ENCODE results near the gene EBF3.

The EBF3 gene

GRCh38 chr10:129891806-129892205 lies 72.3 kb downstream of the EBF3 start:
- no peak overlapping the region for H3K4me3 ChIP-seq (ENCODE audit: low read length)
- H3K79me2 ChIP-seq (ENCODE audit: low read length), result no peaks in the 10 kb centered on the region
- no peak overlapping the region for H3K9ac ChIP-seq (ENCODE audit: low read length)
- H3K4me1 ChIP-seq (ENCODE audit: low read length), result no peaks in the 10 kb centered on the region
- no peaks in the 10 kb centered on the region for H3K9me3 ChIP-seq (ENCODE audit: insufficient read depth, low read length)
- H3K27me3 ChIP-seq (ENCODE audit: low read depth, low read length), result no peaks in the 10 kb centered on the region
- H3K27ac ChIP-seq (ENCODE audit: low read length), result no peak overlapping the region
- no peak overlapping the region for H3K4me2 ChIP-seq (ENCODE audit: low read length)
- H2AFZ ChIP-seq (ENCODE audit: low read depth, low read length), result no peak overlapping the region
- no peaks in the 10 kb centered on the region for H4K20me1 ChIP-seq (ENCODE audit: insufficient read depth, low read length)
- no peak for TF ChIP-seq EZH2phosphoT487 (IDR thresholded peaks at IDR 0.05; ENCODE audit: low read depth)
- no peak for TF ChIP-seq CTCF (IDR thresholded peaks at IDR 0.05; ENCODE audit: low read depth, low read length)
- no peaks in the 10 kb centered on the region for H3K36me3 ChIP-seq (replicated peaks; ENCODE audit: low read depth, low read length)

- no peak overlapping the region for H3K9ac ChIP-seq (ENCODE audit: low read length)
- no peak overlapping the region for H2AFZ ChIP-seq (ENCODE audit: low read depth, low read length)
- H3K36me3 ChIP-seq (replicated peaks; ENCODE audit: low read depth, low read length), result no peaks in the 10 kb centered on the region
- TF ChIP-seq CTCF (IDR thresholded peaks at IDR 0.05; ENCODE audit: low read depth, low read length) (no peak), EZH2phosphoT487 (IDR thresholded peaks at IDR 0.05; ENCODE audit: low read depth) (no peak)
- H3K4me2 ChIP-seq (ENCODE audit: low read length), result no peak overlapping the region
- no peaks in the 10 kb centered on the region for H3K27me3 ChIP-seq (ENCODE audit: low read depth, low read length)
- no peaks in the 10 kb centered on the region for H4K20me1 ChIP-seq (ENCODE audit: insufficient read depth, low read length)
- no peaks in the 10 kb centered on the region for H3K9me3 ChIP-seq (ENCODE audit: insufficient read depth, low read length)
- no peaks in the 10 kb centered on the region for H3K79me2 ChIP-seq (ENCODE audit: low read length)
- no peak overlapping the region for H3K27ac ChIP-seq (ENCODE audit: low read length)
- H3K4me3 ChIP-seq (ENCODE audit: low read length), result no peak overlapping the region
- no peaks in the 10 kb centered on the region for H3K4me1 ChIP-seq (ENCODE audit: low read length)
These were observed 73.9 kb downstream of the EBF3 start for GRCh38 chr10:129890170-129890569.

- H3K4me3 ChIP-seq (ENCODE audit: low read length), result no peak overlapping the region
- no peaks in the 10 kb centered on the region for H4K20me1 ChIP-seq (ENCODE audit: insufficient read depth, low read length)
- no peaks in the 10 kb centered on the region for H3K27me3 ChIP-seq (ENCODE audit: low read depth, low read length)
- no peaks in the 10 kb centered on the region for H3K79me2 ChIP-seq (ENCODE audit: low read length)
- H3K27ac ChIP-seq (ENCODE audit: low read length), result no peak overlapping the region
- no peaks in the 10 kb centered on the region for H3K9me3 ChIP-seq (ENCODE audit: insufficient read depth, low read length)
- H2AFZ ChIP-seq (ENCODE audit: low read depth, low read length), result no peak overlapping the region
- H3K9ac ChIP-seq (ENCODE audit: low read length), result no peak overlapping the region
- no peaks in the 10 kb centered on the region for H3K4me1 ChIP-seq (ENCODE audit: low read length)
- no peaks in the 10 kb centered on the region for H3K36me3 ChIP-seq (replicated peaks; ENCODE audit: low read depth, low read length)
- no peak for TF ChIP-seq EZH2phosphoT487 (IDR thresholded peaks at IDR 0.05; ENCODE audit: low read depth)
- peak; percentile 45 for TF ChIP-seq CTCF (IDR thresholded peaks at IDR 0.05; ENCODE audit: low read depth, low read length)
- H3K4me2 ChIP-seq (ENCODE audit: low read length), result no peak overlapping the region; the same call in 1 of the 2 replicates
These were observed 75.1 kb downstream of the EBF3 start for GRCh38 chr10:129888784-129889616.

- TF ChIP-seq CTCF (IDR thresholded peaks at IDR 0.05; ENCODE audit: low read depth, low read length) (no peak), EZH2phosphoT487 (IDR thresholded peaks at IDR 0.05; ENCODE audit: low read depth) (no peak)
- no peaks in the 10 kb centered on the region for H3K27me3 ChIP-seq (ENCODE audit: low read depth, low read length)
- no peaks in the 10 kb centered on the region for H3K79me2 ChIP-seq (ENCODE audit: low read length)
- H3K9ac ChIP-seq (ENCODE audit: low read length), result no peak overlapping the region
- no peak overlapping the region for H3K27ac ChIP-seq (ENCODE audit: low read length)
- H3K9me3 ChIP-seq (ENCODE audit: insufficient read depth, low read length), result no peaks in the 10 kb centered on the region
- H4K20me1 ChIP-seq (ENCODE audit: insufficient read depth, low read length), result no peaks in the 10 kb centered on the region
- H3K36me3 ChIP-seq (replicated peaks; ENCODE audit: low read depth, low read length), result no peaks in the 10 kb centered on the region
- no peak overlapping the region for H3K4me3 ChIP-seq (ENCODE audit: low read length)
- no peaks in the 10 kb centered on the region for H3K4me1 ChIP-seq (ENCODE audit: low read length)
- H2AFZ ChIP-seq (ENCODE audit: low read depth, low read length), result no peak overlapping the region
- H3K4me2 ChIP-seq (ENCODE audit: low read length), result no peak overlapping the region
These were observed 75.9 kb downstream of the EBF3 start for GRCh38 chr10:129887986-129888783.
